Stimulated activated CD4-positive, alpha-beta T cell treated with anti-CD3 and anti-CD28 coated beads, TNF-alpha, amount 100 ng/mL, for 48 hours (primary cell): ENCODE measurements around the gene TNFRSF25.
A peak's percentile ranks its signal among the peaks of the same experiment; 100 is the strongest.
"Not testable (repeated sequence)": the region's sequence is repeated elsewhere in the genome, so short reads cannot be mapped to it uniquely, and the experiment has no call there.

Experiments used
- DNase-seq, 3 donors: peaks; one replicate each; pipeline ENCODE4 v3.0.0-alpha.2; 2020; ENCODE audit warnings: low read depth in 3 of 3

TNFRSF25 gene

DNA sequence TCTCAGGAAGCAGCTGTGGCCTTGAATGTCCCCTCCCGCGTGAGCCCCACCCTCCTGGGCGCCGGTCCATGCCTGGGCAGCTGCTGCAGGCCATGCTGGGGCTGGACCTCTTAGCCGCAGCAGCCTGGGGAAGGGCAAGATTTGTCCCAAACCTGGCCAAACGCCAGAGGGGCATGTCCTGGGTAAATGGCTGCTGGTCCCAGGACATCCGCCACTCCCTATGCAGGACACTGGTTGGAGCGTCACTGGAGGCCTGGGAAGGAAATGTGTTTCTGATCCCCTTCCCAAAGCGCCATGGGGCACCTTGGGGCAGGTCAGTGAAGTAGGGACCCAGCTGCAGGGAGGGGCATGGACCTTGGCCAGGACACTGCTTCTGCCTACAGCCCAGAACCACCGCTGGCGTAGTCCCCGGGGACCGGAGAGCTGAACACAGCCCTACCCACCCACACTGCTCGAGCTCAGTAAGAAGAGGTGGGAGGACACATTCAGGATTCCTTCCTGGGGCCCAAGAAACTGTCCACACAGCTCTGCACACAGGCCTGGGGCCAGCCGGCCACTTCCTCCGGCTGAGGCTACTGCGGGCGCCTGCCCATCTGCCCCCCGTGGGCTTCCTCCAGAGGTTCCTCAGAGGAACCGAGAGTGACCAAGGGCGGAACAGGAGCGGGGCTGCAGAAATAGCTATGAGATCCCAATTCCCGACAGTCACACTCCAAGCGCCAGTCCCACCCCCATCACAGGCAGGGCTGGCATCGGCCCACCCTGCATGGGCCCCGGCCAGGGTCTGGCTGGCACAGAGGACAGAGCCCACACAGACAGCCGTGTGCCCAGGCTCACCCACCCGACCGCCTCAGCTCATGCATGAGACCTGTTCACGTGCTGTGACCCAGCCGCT is 36.3 kb upstream of the TNFRSF25 start:
- no peak for DNase-seq

DNA sequence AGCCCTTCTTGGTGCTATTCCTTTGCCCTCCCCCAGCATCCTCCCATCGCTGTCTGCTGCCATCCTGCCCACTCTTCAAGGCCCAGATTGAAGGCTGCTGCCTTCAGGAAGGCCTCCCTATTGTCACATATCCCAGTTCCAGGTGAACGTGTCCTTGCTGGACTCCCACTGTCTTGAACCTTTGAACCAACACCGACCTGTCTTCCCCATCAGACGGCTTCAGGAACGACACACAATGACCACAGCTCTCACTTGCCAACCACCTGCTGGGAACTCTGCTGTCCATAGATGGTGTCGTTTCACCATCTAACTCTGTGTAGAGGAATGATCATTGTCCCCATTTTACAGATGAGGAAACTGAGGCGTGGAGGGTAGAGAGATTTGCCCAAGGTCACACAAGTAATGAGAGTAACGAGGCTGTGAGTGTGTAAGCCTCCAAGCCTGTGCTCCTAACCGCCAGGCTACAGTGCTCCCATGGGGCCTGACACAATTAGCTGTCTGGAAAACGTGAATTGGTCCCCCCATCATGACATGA is 35.4 kb upstream of the TNFRSF25 start:
- DNase-seq: no peak

DNA sequence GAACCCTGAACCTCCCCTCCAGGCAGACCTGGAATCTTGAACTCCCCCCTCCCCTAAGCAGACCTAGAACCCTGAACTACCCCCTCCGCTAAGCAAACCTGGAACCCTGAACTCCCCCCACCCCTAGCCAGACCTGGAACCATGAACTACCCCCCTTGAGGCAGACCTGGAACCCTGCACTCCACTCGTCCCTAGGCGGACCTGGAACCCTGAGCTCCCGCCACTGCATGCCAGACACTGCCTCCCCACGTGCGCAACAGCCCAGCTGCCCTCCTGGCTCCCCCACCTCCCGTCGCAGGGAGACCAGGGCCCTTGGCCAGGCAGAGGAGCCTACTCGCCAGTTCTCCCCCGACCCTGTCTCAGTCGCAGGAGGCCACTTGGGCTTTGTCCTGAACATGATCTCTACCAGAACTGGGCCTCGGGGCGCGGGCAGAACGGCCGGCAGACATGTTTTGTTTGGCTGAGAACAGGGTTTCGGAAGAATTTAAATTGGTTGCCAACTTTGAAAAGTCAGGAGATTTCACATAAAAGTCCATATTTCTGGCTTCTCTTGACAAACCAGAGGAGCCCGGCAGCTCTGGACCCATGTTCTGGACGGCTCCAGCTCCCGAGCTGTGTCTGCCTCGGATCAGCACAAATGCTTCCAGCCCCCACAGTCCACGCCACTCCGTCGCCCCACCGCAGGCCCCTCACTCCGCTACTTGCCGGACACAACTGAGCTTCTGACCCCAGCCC is 34.7 kb upstream of the TNFRSF25 start:
- DNase-seq: no peak

DNA sequence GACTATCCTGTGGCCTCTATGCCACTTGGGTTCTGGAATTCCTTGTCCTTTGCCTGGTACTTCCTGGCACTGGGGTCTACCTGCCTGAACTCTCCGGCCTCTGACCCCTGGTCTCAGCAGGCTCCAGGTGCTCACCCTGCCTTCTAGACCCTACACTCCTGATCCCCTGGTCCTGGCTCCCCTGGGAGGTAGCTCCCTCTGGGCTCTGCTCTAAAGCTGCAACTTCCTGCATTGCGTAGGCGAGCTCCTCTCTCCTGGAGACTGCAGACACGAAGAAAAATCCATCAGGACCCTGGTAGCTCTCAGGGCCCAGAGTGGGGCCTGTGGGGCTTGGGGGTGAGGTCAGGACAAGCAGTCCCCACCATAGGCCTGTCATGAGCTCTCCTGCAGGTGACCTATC is 33.3 kb upstream of the TNFRSF25 start:
- no peak for DNase-seq

DNA sequence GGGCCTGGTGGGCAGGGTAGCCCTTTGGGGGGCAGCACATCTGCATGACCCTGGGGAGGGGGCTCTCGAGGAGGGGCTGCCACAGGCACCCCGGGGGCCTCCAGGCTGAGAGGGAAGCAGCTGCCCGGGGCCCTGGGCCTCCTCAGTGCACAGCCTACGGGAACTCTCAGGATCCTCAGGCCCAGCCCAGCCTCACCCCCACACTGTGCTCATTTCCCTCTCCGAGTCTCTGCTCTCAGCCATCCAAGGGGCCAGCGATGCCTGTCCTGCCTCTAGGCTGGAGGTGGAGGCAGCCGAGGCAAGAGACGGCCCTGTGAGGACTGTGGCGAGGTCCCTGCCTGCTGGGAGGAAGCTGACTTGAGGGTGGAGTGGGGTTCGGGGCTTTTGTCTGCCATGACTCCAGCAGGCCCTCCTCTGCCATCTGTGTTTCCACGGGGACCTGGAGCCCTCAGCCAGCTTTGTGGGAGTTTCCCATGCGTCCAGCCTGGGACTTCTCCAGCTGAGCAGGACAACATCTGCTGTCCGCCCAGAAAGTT is 32.7 kb upstream of the TNFRSF25 start:
- no peak for DNase-seq

DNA sequence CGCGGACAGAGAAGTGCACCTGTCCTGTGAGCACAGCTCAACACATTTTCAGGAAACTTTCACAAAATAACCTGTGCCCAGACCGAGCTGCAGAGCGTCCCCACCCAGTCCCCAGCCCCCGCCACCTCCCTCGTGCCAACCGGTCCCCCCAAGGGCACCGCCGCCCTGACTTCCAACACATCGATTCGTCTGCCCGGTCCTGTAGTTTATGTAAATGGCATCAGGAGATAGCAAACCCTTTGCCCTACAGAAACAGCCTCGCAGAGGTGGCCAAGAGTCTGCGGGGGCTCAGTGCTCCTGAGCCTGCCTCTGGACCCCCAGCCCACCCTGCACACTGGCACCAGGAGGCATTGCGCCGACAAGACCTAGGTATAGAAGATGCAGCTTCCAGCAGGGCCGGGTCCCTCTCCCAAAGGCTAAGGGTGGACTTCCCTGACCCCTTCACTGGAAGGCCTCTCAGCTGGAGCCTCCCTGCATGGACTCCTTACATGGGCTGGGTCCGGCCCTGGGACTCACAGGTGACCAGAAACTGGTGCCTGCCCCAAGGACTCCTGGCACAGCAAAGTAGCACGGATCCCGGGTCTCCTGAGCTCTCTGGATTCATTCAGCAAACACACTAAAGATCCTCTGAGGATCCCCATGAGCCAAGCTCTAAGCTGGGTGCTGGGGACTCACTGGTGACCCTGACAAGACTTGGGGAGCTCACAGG is 32.0 kb upstream of the TNFRSF25 start:
- DNase-seq: no peak

DNA sequence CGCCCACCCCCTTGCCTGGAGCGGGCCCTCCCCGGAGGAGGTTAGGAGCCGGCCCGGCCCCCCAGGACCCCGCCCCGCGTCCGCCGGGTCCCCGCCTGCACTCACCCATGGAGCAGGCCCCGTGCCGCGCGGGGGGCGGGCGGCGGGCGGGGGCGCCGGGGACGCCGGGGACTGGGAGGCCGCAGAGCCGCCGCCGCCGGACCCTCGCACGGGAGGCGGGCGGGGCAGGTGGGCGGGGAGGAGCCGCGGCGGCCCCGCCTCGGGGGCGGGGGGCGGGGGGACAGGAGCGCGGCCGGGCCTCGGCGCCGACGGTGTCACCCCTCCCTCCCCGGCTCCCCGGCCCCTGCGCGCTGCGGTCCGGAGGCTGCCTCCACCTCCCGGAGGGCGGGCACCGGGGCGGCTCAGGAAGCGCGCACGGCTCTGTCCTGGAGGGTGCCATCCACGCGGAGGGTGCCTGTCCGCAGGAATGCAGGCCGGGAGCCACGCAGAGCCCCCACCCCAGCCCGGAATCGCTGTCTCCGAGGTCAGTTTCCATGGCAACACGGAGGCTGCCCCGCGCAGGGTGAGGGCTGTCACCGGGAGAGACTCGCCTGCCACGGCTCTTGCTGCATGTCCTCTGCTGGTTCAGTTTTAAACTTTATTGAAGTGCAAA is 31.4 kb upstream of the TNFRSF25 start:
- no peak for DNase-seq

DNA sequence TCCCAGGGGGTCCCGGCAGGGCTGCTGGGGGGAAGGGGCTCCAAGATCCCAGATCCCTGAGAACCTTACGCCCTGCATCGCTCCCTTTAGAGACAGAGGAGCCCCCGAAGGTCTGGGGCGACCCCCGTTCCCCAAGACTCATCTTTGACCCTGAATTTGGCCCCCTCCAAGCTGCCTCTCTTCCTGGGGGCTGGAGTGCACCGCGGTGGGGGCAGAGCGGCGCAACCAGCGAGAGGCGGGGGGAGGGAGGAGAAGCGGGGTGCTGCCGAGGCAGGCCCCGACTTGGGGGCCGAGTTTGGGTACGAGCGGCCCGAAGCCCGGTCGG is 30.9 kb upstream of the TNFRSF25 start:
- DNase-seq: no peak

DNA sequence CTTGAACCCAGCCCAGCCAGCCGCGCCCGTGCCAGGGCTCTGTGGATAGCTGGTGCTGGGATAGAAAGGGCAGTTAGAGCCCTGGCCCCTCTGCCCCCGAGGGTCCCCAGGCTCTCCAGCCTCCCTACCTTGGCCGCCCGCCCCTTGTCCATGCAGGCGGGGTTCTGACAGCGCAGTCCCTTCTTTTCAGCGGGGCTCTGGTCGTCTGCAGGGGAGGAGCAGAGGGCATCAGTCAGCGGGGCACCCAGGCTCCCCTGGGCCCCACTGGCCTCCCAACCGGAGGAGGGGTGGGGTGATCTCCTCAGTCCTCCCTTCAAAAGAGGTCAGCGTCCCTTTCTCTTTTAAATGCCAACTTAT is 30.4 kb upstream of the TNFRSF25 start:
- no peak for DNase-seq

DNA sequence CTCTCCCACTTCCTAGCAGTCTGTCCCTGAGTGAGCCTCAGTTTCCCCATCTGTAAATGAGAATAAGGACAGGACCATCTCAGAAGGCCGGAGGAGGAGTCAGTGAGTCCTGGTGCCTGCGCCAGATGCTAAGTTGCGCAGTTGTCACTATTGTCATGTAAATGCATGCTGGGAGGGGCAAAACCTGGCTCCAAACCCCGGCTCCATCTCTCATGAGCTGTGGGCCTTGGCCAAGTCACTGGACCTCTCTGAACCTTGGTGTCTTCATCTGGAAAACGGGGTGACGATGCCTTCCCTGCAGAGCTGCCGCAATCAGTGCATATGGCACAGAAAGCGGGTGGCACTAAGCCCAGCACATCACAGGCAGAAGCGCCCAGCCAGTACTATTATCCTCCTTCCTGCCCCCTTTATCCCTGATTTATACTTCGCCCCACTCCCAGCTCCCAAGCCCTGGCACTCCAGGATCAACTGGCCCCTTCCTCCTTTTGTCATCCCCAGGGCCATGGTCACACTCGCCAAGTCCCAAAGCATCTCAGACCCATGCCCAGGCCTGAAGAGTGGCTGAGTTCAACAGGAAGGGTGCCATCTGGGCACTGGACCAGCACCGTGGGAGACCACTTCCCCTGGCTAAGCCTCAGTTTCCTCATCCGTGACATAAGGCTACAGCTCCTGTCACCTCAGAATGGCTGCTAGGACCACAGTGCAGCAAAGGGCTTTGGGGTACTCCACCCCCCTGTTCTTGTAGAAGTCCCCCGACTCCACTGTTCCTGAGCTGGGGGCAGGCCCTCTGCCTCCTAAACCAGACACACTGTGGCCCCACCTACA is 29.8 kb upstream of the TNFRSF25 start:
- no peak for DNase-seq

DNA sequence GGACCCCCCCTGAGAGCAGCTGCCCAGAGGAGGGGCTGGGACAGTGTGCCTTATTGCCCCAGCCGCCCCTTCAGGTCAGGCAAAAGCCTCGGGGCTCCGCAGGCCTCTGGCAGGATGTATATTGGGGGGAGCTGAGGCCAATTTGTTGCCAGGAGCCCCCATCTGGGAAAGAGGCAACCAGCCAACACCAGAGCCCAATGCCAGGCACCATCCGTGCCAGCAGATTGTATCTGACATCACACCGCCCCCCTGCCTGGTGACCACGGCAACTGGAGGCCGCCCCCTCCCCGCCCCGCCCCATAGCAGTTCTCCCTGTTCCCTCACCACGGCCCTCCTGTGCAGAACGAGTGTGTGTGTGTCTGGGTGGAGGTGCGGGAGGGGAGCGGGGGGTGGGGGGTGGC is 29.1 kb upstream of the TNFRSF25 start:
- no peak for DNase-seq

DNA sequence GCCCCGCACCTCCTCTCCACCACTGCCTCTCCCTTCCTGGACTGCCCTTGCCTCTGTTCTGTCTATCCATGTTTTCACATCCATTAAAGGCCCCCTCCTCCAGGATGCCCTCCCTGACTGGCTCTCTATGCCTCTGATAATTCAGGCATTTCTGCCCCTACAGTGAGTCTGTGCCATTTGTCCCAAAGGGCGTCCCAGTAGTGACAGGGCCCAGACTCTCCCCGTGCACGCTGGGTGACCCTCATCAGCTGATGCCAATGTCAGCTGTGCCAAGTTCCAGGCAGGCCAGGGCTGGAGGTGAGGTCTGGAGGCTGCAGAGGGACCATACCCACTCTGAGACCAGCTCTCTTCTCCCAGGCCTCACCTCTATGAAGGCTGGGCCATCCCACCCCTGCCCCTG is 28.7 kb upstream of the TNFRSF25 start:
- no peak for DNase-seq

DNA sequence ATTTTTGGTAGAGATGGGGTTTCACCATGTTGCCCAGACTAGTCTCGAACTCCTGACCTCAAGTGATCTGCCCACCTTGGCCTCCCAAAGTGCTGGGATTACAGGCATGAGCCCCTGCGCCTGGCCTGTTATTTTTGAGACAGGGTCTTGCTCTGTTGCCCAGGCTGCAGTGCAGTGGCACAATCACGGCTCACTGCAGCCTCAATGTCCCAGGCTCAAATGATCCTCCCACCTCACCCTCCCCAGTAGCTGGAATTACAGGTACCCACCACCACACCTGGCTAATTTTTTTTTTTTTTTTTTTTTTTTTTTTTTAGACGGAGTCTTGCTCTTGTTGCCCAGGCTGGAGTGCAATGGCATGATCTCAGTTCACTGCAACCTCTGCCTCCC is 27.9 kb upstream of the TNFRSF25 start:
- DNase-seq: not testable (repeated sequence)

DNA sequence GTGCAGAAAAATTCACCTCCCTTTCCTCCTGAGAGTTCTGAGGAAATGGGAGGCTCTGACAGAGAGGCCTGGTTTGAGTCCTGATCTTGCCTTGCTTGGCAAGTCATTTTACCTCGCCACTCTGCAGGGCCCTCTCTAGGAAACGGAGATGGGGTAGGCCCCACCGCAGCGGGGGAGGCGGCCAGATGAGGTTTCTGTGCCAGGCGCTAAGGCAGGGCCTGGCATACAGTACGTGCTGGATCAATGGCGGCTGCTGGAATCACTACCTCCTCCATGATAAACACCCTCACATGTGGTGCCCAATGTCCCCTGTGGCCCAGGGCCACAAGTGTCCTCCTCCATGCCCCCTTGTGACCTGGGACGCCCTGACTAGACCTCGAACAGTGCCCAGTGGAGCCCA is 26.0 kb upstream of the TNFRSF25 start:
- no peak for DNase-seq

DNA sequence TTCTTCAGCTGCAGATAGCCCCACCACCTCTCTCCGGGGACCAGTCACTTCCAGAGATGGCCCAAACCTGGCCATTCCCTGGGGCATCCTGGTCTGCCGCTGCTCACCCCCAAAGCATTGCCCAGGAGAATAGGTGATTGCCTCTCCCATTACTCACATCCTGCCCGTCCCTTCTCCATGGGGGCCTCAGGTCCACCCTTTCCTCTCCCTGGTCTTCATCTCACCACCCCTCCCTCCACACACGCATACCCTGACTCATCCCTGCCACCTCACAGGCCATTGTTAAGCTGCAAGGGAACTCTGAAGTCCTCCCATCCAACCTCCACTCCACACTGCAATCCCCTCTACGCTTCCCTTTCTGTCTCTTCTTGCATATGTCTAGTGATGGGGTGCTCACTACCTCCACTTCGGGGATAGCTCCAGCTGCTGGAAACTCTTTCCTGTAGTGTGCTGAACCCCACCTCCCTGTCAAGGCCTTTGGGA is 25.5 kb upstream of the TNFRSF25 start, which contains the start of gene PLEKHG5:
PLEKHG5 (minus strand) TSS at position 188 of the 483 bp plus-strand sequence. CDS start 14,096 bp downstream, outside the sequence.
- no peak for DNase-seq

DNA sequence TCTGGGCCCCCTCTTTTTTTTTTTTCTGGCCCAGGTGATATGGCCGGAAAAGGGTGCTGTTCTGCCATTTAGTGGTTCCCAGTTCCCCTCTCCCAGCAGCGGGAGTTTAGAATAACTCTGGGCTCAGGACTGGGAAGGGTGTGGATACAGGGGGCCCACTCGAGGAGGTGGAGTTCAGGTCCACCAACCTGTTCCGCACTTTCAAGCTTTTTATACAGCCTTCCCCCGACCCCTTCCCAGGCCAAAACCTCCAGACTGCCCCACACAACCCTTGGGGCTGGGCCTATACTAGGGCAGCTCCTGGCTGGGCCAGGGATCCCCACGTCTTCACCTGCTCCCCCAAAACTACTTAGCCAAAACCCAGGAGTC is 25.1 kb upstream of the TNFRSF25 start:
- DNase-seq: no peak

DNA sequence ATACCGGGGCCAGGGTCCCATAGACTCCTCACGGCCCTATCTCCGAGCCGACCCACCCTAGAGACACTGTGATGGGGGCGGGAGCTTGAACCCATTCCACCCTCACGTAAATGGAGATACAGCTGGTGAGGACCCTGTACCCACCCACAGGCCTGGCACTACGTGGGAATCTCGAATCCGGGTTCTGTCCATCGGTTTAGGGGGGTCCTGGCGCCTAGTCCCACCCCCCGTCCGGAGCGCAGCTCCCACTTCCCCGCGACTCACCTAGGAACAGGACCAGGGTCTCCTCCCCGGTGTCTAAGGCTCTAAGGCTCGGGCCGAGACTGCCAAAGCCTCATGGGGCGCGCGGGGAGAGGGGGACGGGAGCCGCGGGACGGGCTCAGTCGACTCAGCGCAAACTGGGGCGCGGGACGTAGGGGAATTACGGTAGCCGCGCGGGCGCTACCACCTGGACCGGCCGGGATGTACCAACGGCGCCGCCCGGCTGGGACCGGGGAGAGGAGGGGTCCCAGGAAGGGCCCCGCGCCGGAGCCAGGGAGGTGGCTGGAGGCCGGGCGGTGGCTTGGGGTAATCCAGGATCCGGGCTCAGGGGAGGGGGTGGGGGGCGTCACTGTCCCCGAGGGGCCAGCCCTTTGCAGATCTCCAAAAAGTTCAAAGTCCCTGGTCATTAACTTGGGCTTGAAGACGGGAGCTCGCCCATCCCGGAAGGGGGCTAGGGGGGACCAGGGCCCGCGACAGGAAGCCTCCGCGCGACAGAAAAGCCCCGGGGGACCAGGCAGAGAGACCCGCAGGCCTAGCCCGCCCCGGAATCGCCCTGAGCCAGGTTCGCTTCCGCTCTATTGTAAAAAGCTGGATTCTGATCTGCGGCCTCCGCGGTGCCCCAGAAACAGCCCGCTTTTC is 24.5 kb upstream of the TNFRSF25 start:
- DNase-seq: peak; percentile 39 to 56 (median 52)

DNA sequence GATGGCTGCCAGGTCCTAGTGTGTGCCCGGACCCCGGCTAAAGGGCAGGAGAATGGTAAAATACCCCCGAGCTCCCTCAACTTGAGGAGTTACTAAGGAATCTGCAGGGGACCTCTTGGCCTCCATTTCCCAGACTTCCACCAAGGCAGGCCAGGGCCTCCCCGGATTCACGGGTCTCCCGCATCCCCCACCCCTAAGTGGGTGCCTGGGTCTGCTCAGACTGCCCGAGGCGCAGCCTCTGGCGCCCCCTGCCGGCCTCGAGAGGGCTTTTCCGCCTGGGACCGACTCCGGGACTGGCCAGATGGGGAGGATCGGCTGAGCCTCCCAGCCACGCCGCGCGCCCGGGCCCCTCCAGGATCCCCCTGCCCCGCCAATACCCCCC is 23.8 kb upstream of the TNFRSF25 start:
- peak; percentile 66 to 74 (median 72) for DNase-seq

DNA sequence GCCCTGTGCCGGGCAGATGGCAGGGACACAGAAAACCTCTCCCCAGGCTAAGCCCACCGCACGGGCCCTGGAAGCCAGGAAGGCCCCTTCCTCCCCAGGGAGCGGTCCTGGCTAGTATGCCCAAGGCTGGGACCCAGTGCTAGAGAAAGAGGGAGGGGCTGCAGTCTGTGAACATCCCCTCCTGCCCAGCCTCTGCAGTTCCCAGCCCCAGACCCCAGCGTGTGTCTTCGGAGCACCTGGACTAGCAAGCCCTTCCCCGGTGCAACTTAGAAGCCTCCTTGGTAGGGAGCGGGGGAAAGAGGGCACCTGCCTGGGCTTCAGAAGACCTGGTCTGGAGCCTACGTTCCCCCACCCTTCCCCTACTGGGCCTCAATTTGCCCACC is 23.4 kb upstream of the TNFRSF25 start:
- no peak for DNase-seq
